Hair follicular keratinocyte (primary cell): ENCODE data around the gene TRMT10C. TPM values are rescaled to one million over a fixed set of nuclear protein-coding genes. Genes with fewer than 3 reads are reported as not detected.

ENCODE experiments used
- total RNA-seq: library from RNA; depleted of rRNA; stranded (reverse); fragments of >200 nt; gene quantifications from 2 replicates; pipeline ENCODE4 v1.2.3, GENCODE V29; 2015

Gene TRMT10C
- total RNA-seq = 28.2 and 42.9 TPM in 2 replicates

DNA sequence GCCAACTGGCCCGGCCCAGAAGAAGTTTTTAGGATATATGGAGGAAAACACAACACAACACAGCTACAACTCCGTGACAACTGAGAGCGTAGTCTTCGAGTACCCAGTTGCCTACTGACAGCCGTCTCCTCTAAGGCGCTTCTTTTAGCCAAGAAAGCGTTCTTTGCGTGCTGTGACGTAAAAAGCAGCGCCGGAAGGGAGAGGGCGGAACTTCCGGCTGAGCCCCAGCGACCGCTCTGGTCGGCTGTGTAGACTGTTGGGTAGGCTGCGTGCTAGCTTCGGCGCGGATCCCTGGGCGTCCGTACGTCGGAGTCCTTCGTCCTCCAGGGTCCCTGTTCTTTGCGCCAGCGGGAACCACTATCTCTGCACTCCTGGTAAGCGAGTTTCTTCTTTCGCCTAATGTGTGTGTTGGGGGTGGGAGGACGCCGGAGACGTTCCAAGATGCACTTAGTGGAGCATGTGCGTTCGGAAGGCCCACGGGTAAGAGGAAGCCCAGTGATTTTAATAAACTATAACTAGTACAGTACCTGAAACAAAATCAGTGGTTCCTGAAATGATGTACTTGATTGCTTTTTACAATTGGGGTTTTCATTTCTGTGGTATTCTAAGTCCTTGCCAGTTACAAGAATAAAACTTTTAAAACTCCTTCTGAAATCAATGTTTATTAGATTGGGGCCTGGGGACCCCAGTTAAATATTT lies at the start of gene TRMT10C:
Gene TRMT10C (plus strand): TSS at position 239 of the 699 bp plus-strand sequence. CDS start 2,914 bp downstream, outside the sequence.

DNA sequence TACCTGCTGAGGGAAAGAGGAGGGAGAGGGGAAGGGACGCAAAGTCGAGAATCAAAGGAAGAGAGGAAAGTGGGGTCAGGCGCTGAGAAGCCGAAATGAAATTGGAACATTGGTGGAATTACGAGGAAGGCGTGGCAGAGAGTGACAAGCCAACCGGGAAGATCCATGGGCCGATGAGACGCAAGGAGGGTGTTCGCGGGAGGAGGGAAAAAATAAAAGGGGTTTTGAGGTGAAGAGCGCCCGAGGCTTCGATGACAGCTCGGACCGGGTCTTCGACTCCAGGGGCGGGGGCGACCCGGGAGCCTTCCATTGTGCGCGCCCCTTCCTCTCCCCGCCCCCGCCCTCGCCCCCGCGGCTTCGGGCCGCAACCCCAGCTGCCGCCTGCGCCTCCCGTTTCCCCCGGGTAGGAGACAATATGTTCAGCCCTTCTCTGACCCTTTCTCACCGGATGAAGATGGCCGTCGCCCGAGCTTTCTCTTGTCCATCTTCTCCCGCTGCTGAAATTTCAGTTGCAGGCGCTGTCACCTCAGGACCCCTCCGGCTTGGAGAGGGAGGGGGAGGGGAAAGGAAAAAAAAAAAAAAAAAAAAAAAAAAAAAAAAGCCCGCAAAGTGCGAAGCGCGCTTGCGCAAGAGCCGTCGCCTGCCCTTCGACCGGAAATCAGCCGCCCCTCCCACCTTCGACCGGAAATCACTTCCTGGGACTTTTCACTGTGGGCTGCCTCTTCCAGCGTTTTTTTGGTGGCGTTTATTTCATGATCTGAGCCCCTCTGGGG lies 48.8 kb upstream of the TRMT10C start, which contains the start of gene SENP7:
Gene SENP7 (minus strand): TSS at position 567 of the 773 bp plus-strand sequence. CDS start 82 bp downstream, at position 485.

DNA sequence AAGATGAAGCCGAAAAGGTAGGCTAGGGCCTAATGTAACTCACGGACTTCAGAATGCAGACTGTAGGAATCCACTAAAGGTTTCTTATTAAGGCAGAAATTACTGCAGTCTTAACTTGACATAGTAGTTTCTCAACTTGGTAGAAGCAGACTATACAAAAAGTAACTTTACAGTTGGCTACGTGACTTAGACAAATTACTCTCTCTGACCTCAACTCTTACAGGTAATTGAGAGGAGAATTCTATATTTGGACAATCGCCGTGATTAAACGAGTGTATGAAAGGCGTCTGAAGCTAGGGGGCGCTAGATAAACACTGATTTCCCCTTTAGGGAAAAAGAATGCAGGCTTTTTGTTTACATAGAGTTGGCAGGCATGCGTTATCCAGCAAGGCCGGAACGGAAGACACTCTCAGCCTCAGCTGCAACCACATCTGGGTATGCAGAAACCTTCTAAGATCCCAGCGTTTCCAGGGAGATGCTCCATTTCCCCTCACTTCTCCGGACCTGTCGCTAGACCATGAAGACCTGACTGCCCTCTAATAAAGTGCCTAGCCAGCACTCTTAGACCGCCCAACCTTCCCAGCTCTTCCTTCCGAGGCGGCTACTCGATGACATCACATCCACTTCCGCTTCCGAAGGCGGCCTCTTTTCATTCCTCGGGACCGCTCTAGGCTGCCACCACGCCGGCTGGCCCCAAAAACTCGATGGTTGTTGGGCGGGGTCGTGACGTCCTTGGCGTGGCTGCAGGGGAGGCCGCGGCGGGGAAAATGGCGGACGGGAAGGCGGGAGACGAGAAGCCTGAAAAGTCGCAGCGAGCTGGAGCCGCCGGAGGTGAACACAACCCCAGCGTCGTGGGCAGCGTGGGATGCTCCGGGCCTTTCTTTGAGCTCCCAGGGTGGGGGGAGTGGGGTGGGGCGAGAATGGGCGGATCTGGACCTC lies 12.1 kb downstream of the TRMT10C start, which contains the start of gene PCNP:
Gene PCNP (plus strand): TSS at position 732 of the 939 bp plus-strand sequence. CDS start 36 bp downstream, at position 768.

Other genes starting within 250 kb of the TRMT10C start
- 0.04 TPM in 1 of 2 replicates, not detected in the other for gene IMPG2, start 241.3 kb upstream of the TRMT10C start, total RNA-seq
- gene SENP7, start 48.7 kb upstream of the TRMT10C start, total RNA-seq = 4.1 and 4.9 TPM in 2 replicates
- 61.3 and 63.7 TPM in 2 replicates for gene PCNP, start 12.3 kb downstream of the TRMT10C start, total RNA-seq
- gene ZBTB11, start 115.3 kb downstream of the TRMT10C start, total RNA-seq = 15.8 and 19.6 TPM in 2 replicates
- 2,252 and 2,315 TPM in 2 replicates for gene RPL24, start 124.8 kb downstream of the TRMT10C start, total RNA-seq
- 4.3 and 6.6 TPM in 2 replicates for gene CEP97, start 162.7 kb downstream of the TRMT10C start, total RNA-seq
- gene NXPE3, start 217.3 kb downstream of the TRMT10C start, total RNA-seq = 11.3 and 17.0 TPM in 2 replicates